ENCODE data around the gene SLC27A3. TPM values are rescaled to one million over a fixed set of nuclear protein-coding genes. Genes with fewer than 3 reads are reported as not detected.

SLC27A3 gene
- total RNA-seq, 1 donor from 2014 or later, result 12.6 TPM

DNA sequence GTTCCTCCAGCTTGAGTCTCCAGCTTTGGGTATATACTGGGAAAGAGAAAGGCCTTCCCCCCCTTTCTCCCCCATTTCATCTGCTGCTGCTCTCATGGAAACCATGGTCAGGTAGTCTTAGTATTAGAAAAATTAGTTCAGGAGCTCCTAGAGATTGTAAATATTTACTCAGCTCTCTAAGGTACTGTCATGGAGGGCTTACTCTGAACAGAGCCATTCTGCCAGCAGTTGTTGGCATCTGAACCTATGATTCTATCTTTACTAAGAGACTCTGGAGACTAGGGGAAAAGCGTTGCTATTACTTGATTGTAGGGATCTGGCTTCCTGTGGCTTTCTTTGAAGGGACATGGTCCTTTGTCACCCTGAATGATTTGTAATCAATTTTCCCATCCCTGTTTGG is 41.2 kb upstream of the SLC27A3 start:
- Mint-ChIP-seq H3K36me3 (ENCODE audit: low read depth) (peaks cover 39% of the 10 kb centered on the region), H3K4me1 (peaks cover 53% of the 10 kb centered on the region), H3K27me3 (no peaks in the 10 kb centered on the region), H3K9me3 (no peaks in the 10 kb centered on the region), H3K27ac (peak overlapping the region; percentile 46), H3K4me3 (no peak overlapping the region)
- POLR2A ChIA-PET, result interaction anchor here (0.5 kb wide), 1 partner anchor 217 kb away, joined by 3 read pairs; no protein-coding TSS in a partner anchor
- CTCF ChIA-PET, result interaction anchor here (0.7 kb wide), 1 partner anchor 13 kb away, joined by 5 read pairs; no protein-coding TSS in a partner anchor
- intact Hi-C loops (cut with micrococcal nuclease), result no loop called here
- ATAC-seq (ENCODE audit: low read depth) (no peak), DNase-seq (no peak)
- TF ChIP-seq, protein P1, sequence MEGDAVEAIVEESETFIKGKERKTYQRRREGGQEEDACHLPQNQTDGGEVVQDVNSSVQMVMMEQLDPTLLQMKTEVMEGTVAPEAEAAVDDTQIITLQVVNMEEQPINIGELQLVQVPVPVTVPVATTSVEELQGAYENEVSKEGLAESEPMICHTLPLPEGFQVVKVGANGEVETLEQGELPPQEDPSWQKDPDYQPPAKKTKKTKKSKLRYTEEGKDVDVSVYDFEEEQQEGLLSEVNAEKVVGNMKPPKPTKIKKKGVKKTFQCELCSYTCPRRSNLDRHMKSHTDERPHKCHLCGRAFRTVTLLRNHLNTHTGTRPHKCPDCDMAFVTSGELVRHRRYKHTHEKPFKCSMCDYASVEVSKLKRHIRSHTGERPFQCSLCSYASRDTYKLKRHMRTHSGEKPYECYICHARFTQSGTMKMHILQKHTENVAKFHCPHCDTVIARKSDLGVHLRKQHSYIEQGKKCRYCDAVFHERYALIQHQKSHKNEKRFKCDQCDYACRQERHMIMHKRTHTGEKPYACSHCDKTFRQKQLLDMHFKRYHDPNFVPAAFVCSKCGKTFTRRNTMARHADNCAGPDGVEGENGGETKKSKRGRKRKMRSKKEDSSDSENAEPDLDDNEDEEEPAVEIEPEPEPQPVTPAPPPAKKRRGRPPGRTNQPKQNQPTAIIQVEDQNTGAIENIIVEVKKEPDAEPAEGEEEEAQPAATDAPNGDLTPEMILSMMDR (IDR thresholded peaks at IDR 0.05), result no peak

DNA sequence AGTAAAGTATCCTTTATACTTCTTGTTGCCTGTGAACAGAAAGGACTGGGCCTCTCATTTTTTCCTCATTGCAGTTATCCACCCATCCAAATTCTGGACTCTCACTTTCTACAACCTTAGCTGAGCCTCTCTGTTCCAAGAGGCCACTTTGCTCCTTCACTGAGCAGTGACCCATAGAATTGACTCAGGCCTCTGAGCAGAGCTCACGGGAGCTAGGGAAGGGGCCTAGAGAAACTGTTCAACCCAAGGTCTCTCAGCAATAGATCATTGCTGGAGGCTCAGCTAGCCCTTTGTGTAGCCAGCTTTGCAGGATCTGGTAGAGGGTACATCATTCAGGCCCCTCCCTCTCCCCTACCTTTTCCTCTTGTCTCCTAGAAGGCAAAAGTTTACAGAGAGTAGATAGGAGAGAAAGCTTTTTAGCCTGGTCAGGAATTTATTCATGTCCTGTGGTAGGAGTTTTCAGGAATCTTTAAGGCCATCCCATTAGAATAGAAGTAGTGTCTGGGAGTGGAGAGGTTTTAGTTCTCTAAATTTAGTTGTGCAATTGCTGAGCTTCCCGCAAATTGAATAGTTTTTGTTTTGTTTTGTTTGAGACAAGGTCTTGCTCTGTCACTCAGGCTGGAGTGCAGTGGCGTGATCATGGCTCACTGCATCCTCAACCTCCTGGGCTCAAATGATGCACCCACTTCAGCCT is 40.7 kb upstream of the SLC27A3 start:
- H3K4me1 Mint-ChIP-seq, result peaks cover 47% of the 10 kb centered on the region
- H3K4me3 Mint-ChIP-seq, result no peak overlapping the region
- no peaks in the 10 kb centered on the region for H3K9me3 Mint-ChIP-seq
- peaks cover 39% of the 10 kb centered on the region for H3K36me3 Mint-ChIP-seq (ENCODE audit: low read depth)
- peak overlapping the region; percentile 54 for H3K27ac Mint-ChIP-seq
- CTCF ChIA-PET, result interaction anchor here (0.6 to 1.0 kb wide), 3 partner anchors 14 to 253 kb away, joined by 3 to 5 read pairs (median 3); no protein-coding TSS in a partner anchor
- intact Hi-C loops (cut with micrococcal nuclease), result no loop called here
- no peaks in the 10 kb centered on the region for H3K27me3 Mint-ChIP-seq
- TF ChIP-seq, protein P1 (IDR thresholded peaks at IDR 0.05), result no peak
- DNase-seq, result no peak
- POLR2A ChIA-PET, result no interaction called here
- ATAC-seq (ENCODE audit: low read depth), result no peak

DNA sequence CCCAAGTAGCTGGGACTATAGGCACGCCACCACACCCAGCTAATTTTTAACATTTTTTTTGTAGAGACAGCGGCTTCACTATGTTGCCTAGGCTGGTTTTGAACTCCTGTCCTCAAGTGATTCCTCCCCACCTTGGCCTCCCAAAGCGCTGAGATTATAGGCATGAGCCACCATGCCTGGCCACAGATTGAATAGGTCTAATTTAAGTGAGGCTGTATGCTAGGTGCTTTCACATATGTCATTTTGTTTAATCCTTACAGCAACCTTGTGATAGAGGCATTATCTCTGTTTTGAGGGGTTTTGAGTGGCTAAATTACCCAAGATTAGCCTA is 40.2 kb upstream of the SLC27A3 start:
- H3K27ac Mint-ChIP-seq, result peak overlapping the region; percentile 54
- POLR2A ChIA-PET, result no interaction called here
- no peak for ATAC-seq (ENCODE audit: low read depth)

DNA sequence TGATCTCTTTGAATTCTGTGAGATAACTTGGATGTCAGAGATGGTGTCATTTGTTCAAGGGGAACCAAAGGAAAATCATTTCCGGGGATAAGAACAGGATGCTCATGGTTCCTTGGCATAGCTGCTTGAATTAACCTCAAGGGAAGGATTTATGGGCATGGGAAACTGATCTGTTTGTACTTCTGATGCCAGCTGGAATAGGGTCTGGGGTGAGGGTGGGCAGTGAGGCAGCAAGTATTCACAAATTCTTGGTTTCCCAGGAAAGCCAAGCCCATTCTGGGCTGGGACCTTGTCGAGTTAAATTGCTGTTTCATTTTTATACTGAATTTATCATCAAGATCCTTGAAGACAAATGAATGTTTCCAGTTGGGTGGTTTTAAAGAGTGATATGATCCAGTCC is 33.2 kb upstream of the SLC27A3 start:
- peak overlapping the region; percentile 80 for H3K27ac Mint-ChIP-seq

More for the DNA sequence above, 40.2 kb upstream of the SLC27A3 start:
- CTCF ChIA-PET, result interaction anchor here (0.6 to 1.0 kb wide), 2 partner anchors 63 to 253 kb away, joined by 3 read pairs; no protein-coding TSS in a partner anchor
- TF ChIP-seq, protein P1 (IDR thresholded peaks at IDR 0.05), result no peak
- H3K4me1 Mint-ChIP-seq, result peaks cover 44% of the 10 kb centered on the region
- H3K27me3 Mint-ChIP-seq, result no peaks in the 10 kb centered on the region
- no peak for DNase-seq
- no peaks in the 10 kb centered on the region for H3K9me3 Mint-ChIP-seq
- peaks cover 36% of the 10 kb centered on the region for H3K36me3 Mint-ChIP-seq (ENCODE audit: low read depth)
- intact Hi-C loops (cut with micrococcal nuclease), result no loop called here
- H3K4me3 Mint-ChIP-seq, result no peak overlapping the region

More for the DNA sequence above, 33.2 kb upstream of the SLC27A3 start:
- DNase-seq (no peak), ATAC-seq (ENCODE audit: low read depth) (no peak)
- POLR2A ChIA-PET, result interaction anchor here (0.6 to 2.4 kb wide), 5 partner anchors 9 to 1825 kb away, joined by 3 to 22 read pairs (median 7); partner anchors contain the start of genes ILF2 and INTS3
- H3K36me3 Mint-ChIP-seq (ENCODE audit: low read depth), result peaks cover 66% of the 10 kb centered on the region
- TF ChIP-seq, protein P1 (IDR thresholded peaks at IDR 0.05), result no peak
- H3K4me1 Mint-ChIP-seq, result peaks cover 35% of the 10 kb centered on the region
- intact Hi-C loops (cut with micrococcal nuclease), result loop anchor here (1.0 to 5.0 kb wide), 2 partner anchors 10 to 35 kb away; no protein-coding TSS in a partner anchor
- H3K9me3 Mint-ChIP-seq, result no peaks in the 10 kb centered on the region
- CTCF ChIA-PET, result interaction anchor here (1.2 kb wide), 1 partner anchor 170 kb away, joined by 6 read pairs; no protein-coding TSS in a partner anchor
- H3K4me3 Mint-ChIP-seq, result peak overlapping the region; percentile 55
- no peaks in the 10 kb centered on the region for H3K27me3 Mint-ChIP-seq

Data from activated B cell treated with CpG ODN at 0.5 μM for 24 hours (primary cell).